ENCODE results near the gene NYAP2. TPM values are rescaled to one million over a fixed set of nuclear protein-coding genes. Genes with fewer than 3 reads are reported as not detected.

The NYAP2 gene
- total and polyA plus RNA-seq, 2 of the 4 experiments (the other 2 are of a cell fraction) = not detected

DNA sequence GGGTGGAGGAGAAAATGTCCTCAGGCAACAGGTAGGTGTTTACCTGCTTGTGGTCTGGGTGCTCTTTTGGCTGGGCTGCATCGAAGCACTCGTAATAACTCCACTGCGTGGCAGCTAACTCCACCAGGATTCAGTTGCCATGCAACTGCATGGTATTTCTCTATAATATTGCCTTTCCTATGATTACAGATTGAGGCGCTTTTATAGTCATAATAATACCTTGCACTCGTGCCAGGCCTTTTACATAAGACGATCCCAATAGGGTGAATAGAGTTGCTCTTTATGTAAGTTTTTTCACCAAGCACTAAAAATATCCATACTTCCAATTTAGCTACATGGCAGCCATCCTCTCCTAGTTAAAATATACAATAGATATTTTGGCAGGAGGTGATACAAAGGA, 19.7 kb upstream of the NYAP2 start:
- ChIA-PET CTCF (no interaction called here), POLR2A (ENCODE audit: unreplicated experiment) (no interaction called here)
- Histone ChIP-seq H4K5ac (ENCODE audit: low read depth, low read length) (no peak overlapping the region), H3K56ac (ENCODE audit: extremely low read depth, insufficient read depth, low read length) (no peak overlapping the region), H4K91ac (ENCODE audit: insufficient read depth, low read depth, low read length) (no peak overlapping the region), H3K36me3 (ENCODE audit: control insufficient read depth, insufficient read depth, low read length) (no peaks in the 10 kb centered on the region), H3K9ac (ENCODE audit: low read depth, low read length) (no peak overlapping the region), H3K4me2 (ENCODE audit: low read depth, low read length) (no peak overlapping the region), H3K14ac (replicated peaks; ENCODE audit: low read depth, low read length) (no peak overlapping the region), H3K27ac (ENCODE audit: insufficient read depth, low read length) (no peak overlapping the region), H2BK15ac (ENCODE audit: low read depth, low read length) (no peak overlapping the region), H2AK9ac (replicated peaks; ENCODE audit: low read depth, low read length, poor library complexity) (no peak overlapping the region), H2BK5ac (ENCODE audit: low read depth, low read length, poor library complexity, severe bottlenecking) (no peak overlapping the region), H3K18ac (ENCODE audit: low read depth, low read length) (no peak overlapping the region), H2BK120ac (ENCODE audit: low read depth, low read length) (no peak overlapping the region), H4K8ac (ENCODE audit: low read depth in 2 of 2, low read length in 2 of 2) (no peak overlapping the region), H3K9me1 (ENCODE audit: insufficient read depth, low read length) (no peaks in the 10 kb centered on the region), H4K20me1 (ENCODE audit: insufficient read depth, low read length) (no peaks in the 10 kb centered on the region), H2AFZ (replicated peaks; ENCODE audit: low read length, poor library complexity) (no peak overlapping the region), H3K4me1 (ENCODE audit: control insufficient read depth, insufficient read depth, low read length) (no peaks in the 10 kb centered on the region), H3K79me1 (ENCODE audit: low read depth in 1 of 2, low read length in 2 of 2) (no peaks in the 10 kb centered on the region), H3K23ac (ENCODE audit: low read depth, low read length) (no peak overlapping the region), H3K4me3 (ENCODE audit: insufficient read depth, low read depth, low read length) (no peak overlapping the region), H3K4ac (ENCODE audit: low read depth, low read length) (no peak overlapping the region), H3K27me3 (ENCODE audit: control insufficient read depth, insufficient read depth, low read length) (no peaks in the 10 kb centered on the region; the same call in 1 of the 2 replicates), H3K9me3 (ENCODE audit: control insufficient read depth, insufficient read depth, low read length) (no peaks in the 10 kb centered on the region), H2AK5ac (ENCODE audit: low read depth, low read length) (no peak overlapping the region), H2BK20ac (ENCODE audit: low read depth, low read length) (no peak overlapping the region)
- WGBS, 2 experiments (ENCODE audit: extremely low coverage in 2 of 2, insufficient read length in 1 of 2) = no CpG with 5 or more reads among the region's 6 CpGs
- no peak for DNase-seq
- dilution Hi-C loops (cut with HindIII; ENCODE audit: low sequenced_read_pairs, unreplicated experiment) (no loop called here), in situ Hi-C loops (cut with MboI; ENCODE audit: low sequenced_read_pairs) (no loop called here), intact Hi-C loops (cut with micrococcal nuclease) (no loop called here)
- no TSS peak for BruUV-seq (replicated peaks)
- ATAC-seq (ENCODE audit: low read depth) = no peak
- TF ChIP-seq SMC3 (IDR thresholded peaks at IDR 0.05; ENCODE audit: low read depth, low read length) (no peak), RFX5 (IDR thresholded peaks at IDR 0.05; ENCODE audit: low read depth, low read length) (no peak), MXI1 (IDR thresholded peaks at IDR 0.05; ENCODE audit: borderline replicate concordance, low read depth, low read length) (no peak)
